ENCODE measurements around the gene F8. TPM values are rescaled to one million over a fixed set of nuclear protein-coding genes. Genes with fewer than 3 reads are reported as not detected.

The F8 gene
- total and polyA plus RNA-seq, 4 donors, result 6.1 to 38.1 (median 7.6) TPM

- Histone ChIP-seq H3K36me3 (ENCODE audit: control insufficient read depth in 4 of 4, insufficient read depth in 4 of 4, low read length in 4 of 4) (no peaks in the 10 kb centered on the region), H3K9ac (ENCODE audit: insufficient read depth in 1 of 2, low read length in 2 of 2) (no peak overlapping the region), H3K4me3 (no peak overlapping the region), H3K27me3 (ENCODE audit: control insufficient read depth in 3 of 3, insufficient read depth in 3 of 3, low read length in 2 of 3) (no peaks in the 10 kb centered on the region), H3K4me1 (ENCODE audit: control insufficient read depth in 5 of 5, insufficient read depth in 5 of 5, low read length in 5 of 5) (no peaks in the 10 kb centered on the region), H3K9me3 (ENCODE audit: control insufficient read depth in 4 of 4, insufficient read depth in 3 of 4, low read length in 3 of 4) (no peaks in the 10 kb centered on the region), H3K27ac (ENCODE audit: low read depth in 1 of 2, low read length in 1 of 2) (no peak overlapping the region)
- TF ChIP-seq CTCF (IDR thresholded peaks at IDR 0.05; ENCODE audit: control extremely low read depth, extremely low read depth), result no peak
- ATAC-seq (ENCODE audit: insufficient read depth, low FRiP score) (no peak), DNase-seq (no peak)
- WGBS, 2 donors, result 69 to 89% methylated on average over 5 of the region's 5 CpGs
Measured at GRCh38 chrX:154815274-154815818, 207.2 kb downstream of the F8 start.

- no peaks in the 10 kb centered on the region for H3K36me3 ChIP-seq (ENCODE audit: control insufficient read depth in 4 of 4, insufficient read depth in 4 of 4, low read length in 4 of 4)
- H3K27me3 ChIP-seq (ENCODE audit: control insufficient read depth in 3 of 3, insufficient read depth in 3 of 3, low read length in 2 of 3), result no peaks in the 10 kb centered on the region
- no peak overlapping the region for H3K4me3 ChIP-seq
- no peak for TF ChIP-seq CTCF (IDR thresholded peaks at IDR 0.05; ENCODE audit: control extremely low read depth, extremely low read depth)
- 27 to 80% methylated on average over 1 of the region's 1 CpG for WGBS, 2 donors
- H3K27ac ChIP-seq (ENCODE audit: low read depth in 1 of 2, low read length in 1 of 2), result no peak overlapping the region
- ATAC-seq (ENCODE audit: insufficient read depth, low FRiP score) (no peak), DNase-seq (no peak)
- H3K9me3 ChIP-seq (ENCODE audit: control insufficient read depth in 4 of 4, insufficient read depth in 3 of 4, low read length in 3 of 4), result no peaks in the 10 kb centered on the region
- H3K4me1 ChIP-seq (ENCODE audit: control insufficient read depth in 5 of 5, insufficient read depth in 5 of 5, low read length in 5 of 5), result no peaks in the 10 kb centered on the region
- no peak overlapping the region for H3K9ac ChIP-seq (ENCODE audit: insufficient read depth in 1 of 2, low read length in 2 of 2)
Measured at GRCh38 chrX:154813801-154814200, 208.7 kb downstream of the F8 start.

- Histone ChIP-seq H3K36me3 (ENCODE audit: control insufficient read depth in 4 of 4, insufficient read depth in 4 of 4, low read length in 4 of 4) (no peaks in the 10 kb centered on the region), H3K9ac (ENCODE audit: insufficient read depth in 1 of 2, low read length in 2 of 2) (no peak overlapping the region), H3K27me3 (ENCODE audit: control insufficient read depth in 3 of 3, insufficient read depth in 3 of 3, low read length in 2 of 3) (no peaks in the 10 kb centered on the region), H3K27ac (ENCODE audit: low read depth in 1 of 2, low read length in 1 of 2) (no peak overlapping the region), H3K4me1 (ENCODE audit: control insufficient read depth in 5 of 5, insufficient read depth in 5 of 5, low read length in 5 of 5) (no peaks in the 10 kb centered on the region), H3K4me3 (no peak overlapping the region), H3K9me3 (ENCODE audit: control insufficient read depth in 4 of 4, insufficient read depth in 3 of 4, low read length in 3 of 4) (peaks cover 0 to under 1% (median 0%) of the 10 kb centered on the region in 4 donors)
- ATAC-seq (ENCODE audit: insufficient read depth, low FRiP score) (no peak), DNase-seq (no peak)
- no peak for TF ChIP-seq CTCF (IDR thresholded peaks at IDR 0.05; ENCODE audit: control extremely low read depth, extremely low read depth)
- WGBS, 2 donors, result 78 to 96% methylated on average over 2 of the region's 2 CpGs
Measured at GRCh38 chrX:154812341-154813101, 210.0 kb downstream of the F8 start.

All from lung (tissue), 12 donors.